GM19240 (cell line): ENCODE measurements around the gene CDH4.
"Not testable (repeated sequence)": the region's sequence is repeated elsewhere in the genome, so short reads cannot be mapped to it uniquely, and the experiment has no call there.

Source experiments
- DNase-seq: peaks from one replicate; pipeline ENCODE4 v3.0.0; 2011; ENCODE audit warnings: low spot score; ENCODE audit not compliant: insufficient read length

The CDH4 gene

DNA sequence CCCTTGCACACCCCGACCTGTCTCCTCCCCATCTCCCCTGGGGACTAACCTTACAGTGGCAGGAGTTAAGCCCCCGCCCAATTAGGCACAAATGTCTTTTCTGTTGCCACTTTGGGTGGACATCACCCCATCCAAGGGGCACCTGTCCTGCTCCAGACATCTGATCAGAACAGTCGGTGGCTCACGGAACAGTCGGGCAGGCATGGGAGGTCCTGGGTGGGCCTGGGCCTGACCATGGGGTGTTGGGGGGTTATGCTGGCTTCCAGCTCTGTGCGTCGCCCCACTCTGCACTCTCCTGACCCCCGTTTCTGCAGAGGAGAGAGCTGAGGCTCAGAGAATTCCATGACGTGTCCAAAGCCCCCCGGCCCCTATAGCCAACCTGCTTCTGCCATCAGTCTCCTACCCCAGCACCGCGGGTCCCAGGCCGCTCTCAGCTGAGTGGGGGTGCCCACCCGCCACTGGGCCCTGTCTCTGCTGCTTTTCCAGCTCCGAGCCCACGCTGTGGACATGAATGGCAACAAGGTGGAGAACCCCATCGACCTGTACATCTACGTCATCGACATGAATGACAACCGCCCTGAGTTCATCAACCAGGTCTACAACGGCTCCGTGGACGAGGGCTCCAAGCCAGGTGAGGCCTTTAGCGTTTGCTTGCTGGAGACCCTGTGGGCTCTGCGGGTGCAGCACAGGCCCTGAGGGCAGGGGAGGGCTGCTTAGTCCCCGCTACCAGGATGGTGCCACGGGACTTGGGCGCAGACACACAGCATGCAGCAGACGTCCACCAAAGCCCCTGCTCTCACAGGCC lies 600.4 kb downstream of the CDH4 start:
- DNase-seq, result no peak

DNA sequence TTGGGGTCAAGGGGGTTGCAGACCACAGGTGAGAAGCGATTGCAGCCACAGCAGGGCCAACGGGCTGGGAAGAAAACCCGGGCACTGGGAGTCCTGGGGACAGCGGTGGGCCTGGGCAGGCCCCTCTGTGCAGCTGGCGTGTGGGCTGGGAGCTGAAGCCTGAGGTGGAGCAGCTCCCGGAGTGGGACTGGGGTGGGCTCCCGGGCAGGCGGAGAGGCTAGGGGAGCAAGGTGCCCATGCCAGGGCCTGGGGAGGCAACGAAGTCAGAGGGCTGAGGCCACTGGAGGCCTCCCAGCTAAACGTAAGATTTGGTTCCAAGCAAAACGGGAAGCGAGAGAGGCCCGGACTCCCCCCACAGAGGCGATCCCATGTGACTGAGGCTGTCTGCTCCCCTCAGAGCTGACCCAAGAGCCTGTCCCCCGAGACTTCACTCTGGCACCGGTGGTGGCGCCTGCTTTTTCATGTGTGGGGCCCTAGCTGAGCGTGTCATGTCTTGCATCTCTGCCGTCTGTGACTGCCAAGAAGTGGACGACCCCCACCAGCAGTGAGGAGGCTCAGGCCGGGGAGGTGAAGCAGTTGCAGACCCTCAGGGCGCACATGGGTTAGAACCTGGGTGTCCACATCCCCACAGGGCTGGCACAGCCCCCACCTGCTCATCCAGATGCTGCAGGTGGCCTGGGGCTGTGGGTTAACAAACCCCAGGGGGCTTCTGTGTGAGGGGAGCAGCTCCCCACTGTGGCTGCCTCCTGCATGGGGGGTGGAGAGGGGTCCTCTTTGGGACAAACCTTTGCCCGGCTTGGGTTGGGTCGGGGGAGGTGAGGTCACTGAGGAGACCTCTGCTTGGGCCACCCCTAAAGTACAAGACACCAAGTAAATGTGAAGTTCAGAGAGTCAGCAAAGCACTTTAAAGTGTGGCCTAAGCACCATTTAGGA lies 601.3 kb downstream of the CDH4 start:
- no peak for DNase-seq

DNA sequence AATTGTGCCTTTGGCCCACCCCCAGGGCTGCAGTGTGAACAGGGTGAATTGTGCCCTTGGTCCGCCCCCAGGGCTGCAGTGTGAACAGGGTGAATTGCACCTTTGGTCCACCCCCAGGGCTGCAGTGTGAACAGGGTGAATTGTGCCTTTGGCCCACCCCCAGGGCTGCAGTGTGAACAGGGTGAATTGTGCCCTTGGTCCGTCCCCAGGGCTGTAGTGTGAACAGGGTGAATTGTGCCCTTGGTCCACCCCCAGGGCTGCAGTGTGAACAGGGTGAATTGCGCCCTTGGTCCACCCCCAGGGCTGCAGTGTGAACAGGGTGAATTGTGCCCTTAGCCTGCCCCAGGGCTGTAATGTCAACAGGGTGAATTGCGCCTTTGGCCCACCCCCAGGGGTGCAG lies 602.5 kb downstream of the CDH4 start:
- DNase-seq, result not testable (repeated sequence)

DNA sequence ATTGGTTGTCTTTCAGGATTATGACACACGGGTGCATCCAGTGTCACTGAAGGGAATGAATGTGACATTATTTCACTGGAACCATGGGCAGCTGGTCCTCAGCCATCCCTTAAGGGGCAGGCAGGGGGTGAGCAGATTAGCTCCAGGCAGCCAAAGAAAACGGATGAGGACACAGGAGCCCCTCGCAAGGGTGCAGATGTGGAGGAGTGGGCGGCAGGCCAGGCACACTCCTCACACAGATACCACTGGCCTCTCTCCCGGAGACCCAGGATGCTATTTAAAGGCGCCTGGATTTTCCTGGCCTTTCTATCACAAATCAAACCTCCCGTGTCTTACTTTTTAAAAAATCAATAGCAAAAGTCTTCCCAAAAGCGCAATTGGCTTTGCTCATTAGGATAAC lies 603.2 kb downstream of the CDH4 start:
- no peak for DNase-seq

DNA sequence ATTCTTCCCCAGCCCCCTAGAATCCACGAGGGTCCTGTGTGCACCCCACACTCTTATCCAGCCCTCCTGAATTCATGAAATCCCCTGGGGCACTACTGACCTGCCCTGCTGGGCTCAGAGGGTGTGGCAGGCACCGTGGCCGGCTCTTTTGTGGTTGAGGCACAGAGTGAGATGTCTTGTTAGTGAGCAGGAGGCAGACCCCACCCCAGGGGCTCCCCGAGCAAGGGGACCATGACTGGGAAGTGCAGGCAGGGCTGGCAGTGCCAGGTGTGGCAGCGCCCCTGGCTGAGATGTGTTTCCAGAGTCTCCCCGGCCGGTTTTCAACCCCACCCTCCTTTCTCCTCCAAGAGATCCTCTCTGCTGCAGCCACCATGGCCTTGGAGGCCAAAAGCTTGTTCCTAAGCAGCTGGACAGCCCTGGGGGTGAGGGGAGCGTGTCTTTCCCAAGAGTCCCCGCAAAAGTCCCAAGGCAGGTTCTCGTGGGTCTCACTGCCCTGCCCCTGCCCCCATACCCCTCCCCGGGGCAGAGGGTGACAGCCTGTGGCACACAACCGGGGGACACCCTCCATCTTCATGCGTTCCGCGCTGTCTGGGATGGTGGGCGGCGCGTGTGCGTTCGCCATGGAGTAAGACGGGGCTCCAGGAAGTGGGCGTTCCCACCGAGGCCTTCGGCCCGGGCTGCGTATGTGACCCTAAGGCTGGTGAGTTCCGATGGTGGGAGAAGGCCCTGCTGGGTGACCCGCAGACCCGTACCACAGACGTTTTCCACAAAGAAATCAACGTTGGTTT lies 604.8 kb downstream of the CDH4 start:
- no peak for DNase-seq

DNA sequence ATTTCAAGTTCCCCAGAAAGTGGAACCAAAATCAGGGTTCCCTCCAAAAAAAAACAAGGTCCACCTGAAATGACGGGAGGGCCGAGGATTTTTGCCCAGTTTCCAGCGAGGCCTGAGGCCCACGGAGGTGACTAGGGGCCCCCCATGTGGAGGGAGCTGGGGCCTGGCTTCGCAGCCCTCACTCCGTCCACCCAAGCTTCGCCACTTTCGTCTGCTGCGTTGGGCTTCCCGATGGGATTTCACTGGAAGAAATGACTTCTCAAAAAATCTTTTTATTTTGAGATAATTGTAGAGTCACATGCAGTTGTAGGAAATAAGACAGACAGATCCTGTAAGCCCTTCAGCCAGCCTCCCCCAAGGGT lies 605.3 kb downstream of the CDH4 start:
- DNase-seq, result no peak

DNA sequence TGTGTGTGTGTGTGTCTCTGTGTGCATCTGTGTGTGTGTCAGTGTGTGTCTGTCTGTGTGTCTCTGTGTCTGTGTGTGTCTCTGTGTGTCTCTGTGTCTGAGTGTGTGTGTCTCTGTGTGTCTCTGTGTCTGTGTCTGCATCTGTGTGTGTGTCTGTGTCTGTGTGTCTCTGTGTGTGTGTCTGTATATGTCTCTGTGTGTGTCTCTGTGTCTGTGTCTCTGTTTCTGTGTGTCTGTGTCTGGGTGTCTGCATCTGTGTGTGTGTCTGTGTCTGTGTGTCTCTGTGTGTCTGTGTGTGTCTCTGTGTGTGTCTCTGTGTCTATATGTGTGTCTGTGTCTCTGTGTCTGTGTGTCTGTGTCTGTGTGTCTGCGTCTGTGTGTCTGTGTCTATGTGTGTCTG lies 605.8 kb downstream of the CDH4 start:
- no peak for DNase-seq

DNA sequence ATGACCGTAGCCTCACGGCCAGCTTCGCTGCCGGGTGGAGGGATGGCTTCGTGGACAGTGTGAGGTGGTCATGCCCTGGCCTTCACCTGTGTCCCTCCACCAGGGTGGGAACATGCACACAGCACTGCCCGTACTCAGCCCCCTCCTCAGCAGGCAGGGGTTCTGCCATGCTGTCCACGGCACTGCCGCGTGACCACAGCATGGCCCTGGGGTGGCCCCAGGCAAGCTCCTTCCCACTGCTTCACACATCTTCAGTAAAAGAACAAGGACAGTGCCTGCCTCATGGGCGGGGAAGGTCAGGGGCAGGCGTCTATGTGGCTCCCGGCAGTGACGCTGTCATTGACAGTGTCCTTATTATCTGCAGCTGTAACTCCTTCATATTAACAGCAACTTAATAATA lies 607.7 kb downstream of the CDH4 start:
- DNase-seq, result no peak

DNA sequence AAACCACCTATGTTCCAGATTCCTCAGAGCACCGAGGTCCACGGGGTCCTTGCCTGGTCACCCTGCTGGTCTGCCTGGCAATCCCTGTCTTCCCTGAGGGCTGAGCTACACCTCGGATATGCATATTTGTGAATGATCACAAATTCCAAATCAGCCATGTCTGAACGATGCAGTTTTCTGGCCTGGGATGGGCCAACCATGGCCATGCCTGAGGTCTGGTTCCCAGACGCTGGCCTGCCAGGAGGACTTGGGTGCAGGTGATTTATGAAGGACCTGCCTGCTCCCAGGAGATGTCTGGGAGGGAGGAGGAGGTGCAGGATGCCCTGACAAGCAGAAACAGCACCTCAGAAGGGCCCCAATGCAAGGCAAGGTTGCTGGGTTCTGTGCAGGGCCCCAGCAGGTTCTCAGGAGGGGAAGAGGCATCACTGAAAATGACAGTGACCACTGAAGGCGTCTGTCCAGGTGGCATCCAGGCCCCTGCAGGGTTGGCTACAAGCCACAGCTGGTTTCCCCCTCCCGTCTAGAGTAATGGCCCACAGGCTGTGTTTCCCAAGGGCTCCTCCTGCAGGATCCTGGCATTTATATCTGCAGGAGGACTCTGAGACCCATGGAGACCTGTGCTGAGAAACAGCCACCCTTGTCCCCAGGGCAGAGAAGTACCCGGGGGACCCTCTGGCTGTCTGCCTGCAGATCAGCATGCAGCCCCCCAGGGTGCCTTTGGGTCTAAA lies 608.4 kb downstream of the CDH4 start:
- no peak for DNase-seq

DNA sequence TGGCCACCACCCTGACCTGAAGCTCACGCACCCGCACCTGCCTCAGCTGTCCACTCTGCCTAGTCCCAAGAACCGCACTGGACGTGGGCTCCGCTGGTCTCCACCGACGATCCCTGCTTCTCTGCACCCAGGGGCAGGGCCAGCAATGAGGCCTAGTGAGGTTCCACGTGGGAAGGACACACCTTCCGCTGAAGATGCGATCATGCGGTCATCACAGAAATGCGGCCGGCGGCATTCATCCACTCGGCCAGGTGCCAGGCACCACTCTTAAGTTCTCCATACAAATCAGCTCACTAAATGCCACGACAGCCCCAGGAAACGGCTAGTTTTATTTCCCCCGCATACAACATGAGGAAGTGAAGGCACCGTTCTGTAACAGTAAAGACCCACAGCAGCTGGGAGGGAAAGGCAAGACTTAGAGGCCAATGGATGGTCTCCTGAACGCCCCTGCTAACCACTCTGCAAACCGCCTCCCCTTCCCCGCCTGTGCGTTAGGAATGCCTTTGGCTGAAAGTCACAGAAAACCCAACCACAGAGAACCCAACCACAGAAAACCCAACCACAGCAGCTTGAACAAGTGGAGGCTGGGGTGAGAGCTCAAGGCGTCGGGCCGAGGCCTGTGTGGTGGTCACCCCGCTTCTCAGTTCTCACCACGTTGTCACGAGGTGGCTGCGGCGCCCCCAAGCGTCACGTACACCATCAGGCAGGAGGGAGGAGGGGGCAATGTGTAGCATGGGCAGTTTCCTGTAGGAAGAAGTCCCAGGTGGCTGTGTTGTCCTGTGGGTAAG lies 609.2 kb downstream of the CDH4 start:
- no peak for DNase-seq

DNA sequence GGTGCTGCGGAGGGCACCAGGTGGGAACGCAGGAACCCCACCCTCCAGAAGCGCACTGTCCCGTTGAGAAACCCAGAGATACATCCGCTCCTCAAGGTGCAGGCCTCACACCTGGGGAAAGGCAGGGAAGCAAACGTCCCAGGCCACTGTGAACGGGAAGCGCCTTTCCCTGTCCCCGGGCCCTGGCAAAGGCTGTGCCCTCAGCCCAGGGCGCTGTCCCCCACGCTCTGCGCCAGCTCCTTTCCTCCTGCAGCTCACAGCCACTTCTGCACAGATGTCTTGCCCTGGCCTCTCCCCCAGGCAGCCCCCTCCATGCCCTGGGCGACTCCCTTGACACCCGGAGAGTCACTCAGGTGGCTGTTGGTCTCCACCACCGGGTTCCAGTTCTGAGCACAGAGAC lies 609.8 kb downstream of the CDH4 start:
- no peak for DNase-seq

DNA sequence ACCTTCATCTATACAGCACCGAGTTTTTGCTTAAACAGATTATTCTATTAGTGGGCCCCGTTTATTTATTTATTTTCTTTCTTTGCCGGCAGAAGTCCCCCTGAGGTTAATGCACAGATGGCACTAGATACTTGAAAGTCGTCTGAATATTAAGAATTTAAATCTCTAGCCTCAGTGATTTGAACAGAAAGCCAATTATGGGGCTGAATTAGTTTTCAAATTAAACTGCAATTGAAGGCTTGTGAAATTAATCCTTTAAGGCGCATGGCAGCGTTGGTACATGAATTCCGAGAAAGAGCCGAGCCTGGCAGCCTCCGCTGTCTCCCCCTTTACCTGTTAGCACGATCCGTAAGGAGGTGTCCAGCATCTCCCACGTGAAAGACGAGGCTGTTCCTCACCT lies 610.8 kb downstream of the CDH4 start:
- no peak for DNase-seq

DNA sequence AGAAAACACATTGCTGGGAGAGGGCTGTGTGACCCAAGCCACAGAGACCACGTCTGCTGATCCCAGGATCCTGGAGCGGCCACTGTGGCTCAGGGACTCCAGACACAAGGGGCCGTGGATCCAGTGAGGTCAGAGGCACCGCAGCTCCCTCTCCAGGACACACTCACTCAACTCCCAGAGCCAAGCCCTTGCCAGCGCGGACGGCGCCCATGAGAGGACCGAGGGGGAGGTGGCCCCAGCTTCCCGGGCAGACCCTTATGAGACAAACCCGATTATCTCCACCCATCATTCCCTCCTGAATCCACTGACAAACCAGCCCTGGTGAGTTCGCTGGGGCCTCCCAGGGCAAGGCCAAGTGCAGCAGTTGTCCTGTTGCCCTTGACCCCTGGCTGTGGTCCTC lies 612.4 kb downstream of the CDH4 start:
- no peak for DNase-seq

DNA sequence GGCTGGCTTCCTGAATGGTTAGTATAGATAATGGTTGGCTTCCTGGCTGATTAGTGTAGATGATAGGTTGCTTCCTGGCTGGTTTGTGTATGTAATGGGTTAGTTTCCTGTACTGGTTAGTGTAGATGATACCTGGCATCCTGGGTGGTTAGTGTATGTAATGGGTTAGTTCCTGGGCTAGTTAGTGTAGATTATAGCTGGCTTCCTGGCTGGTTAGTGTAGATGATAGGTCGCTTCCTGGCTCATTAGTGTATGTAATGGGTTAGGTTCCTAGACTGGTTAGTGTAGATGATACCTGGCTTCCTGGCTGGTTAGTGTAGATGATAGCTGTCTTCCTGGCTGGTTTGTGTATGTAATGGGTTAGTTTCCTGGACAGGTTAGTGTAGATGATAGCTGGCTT lies 613.3 kb downstream of the CDH4 start:
- no peak for DNase-seq

DNA sequence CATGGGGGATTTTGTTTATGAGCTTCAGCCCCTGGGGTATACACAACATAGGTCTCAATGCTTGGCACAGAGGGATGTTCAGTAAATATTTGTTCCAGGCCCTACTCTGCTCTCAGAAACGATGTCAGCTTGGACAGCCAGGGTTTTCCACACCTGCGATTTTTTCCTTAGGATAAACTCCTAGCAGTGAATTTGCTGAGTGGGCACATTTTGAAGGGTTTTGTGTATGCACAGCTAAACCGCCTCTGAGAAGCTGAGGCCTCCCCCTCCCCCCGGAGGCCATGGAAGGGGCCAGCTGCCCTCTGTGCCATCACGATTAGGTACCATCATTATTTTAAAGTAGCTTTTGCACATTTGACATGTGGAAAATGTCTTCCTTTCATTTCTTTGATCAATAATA lies 614.1 kb downstream of the CDH4 start:
- DNase-seq, result no peak

DNA sequence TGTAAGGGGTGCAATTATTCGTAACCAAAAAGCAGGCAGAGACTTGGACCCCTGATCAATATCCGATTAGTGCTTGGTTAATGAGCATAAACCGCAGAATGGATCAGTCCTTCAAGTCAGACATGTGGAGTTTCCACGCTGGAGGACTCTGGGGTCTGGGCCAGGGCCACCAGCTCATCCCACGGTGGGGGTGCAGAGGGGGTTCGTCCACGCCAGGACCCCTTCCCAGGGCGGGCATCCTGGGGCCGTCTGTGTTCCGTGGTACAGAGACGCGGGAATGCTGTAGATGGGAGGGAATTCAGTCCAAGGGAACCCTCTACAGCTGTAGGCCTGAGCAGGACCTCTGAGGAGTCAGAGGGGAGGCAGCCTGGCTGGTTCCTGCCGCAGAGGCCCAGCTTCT lies 615.9 kb downstream of the CDH4 start:
- DNase-seq, result no peak

DNA sequence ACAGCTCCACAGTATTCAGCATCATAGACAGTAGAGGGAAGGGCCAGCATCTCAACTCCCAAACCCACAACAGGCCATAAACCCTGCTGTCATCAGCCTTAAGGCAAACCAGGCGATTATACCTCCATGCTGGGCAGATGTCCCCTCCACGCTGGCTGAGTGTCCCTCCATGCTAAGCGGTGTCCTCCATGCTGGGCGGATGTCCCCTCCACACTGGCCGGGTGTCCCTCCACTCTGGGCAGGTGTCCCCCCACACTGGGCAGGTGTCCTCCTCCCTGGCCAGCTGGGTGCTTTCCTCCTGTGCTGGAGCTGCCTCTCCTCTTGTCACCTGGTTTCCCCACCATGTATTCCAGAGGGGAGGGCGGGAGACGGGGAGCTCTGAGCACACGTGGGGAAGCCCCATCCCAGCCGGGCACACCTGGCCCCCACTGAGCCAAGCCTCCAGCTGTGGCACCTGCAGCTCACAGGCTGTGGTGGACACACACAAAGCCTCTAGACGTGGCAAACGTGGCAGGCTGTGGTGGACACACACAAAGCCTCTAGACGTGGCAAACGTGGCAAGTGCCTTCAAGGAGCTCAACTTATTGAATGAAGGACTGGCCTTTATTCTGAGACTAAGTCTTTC lies 616.5 kb downstream of the CDH4 start:
- no peak for DNase-seq

DNA sequence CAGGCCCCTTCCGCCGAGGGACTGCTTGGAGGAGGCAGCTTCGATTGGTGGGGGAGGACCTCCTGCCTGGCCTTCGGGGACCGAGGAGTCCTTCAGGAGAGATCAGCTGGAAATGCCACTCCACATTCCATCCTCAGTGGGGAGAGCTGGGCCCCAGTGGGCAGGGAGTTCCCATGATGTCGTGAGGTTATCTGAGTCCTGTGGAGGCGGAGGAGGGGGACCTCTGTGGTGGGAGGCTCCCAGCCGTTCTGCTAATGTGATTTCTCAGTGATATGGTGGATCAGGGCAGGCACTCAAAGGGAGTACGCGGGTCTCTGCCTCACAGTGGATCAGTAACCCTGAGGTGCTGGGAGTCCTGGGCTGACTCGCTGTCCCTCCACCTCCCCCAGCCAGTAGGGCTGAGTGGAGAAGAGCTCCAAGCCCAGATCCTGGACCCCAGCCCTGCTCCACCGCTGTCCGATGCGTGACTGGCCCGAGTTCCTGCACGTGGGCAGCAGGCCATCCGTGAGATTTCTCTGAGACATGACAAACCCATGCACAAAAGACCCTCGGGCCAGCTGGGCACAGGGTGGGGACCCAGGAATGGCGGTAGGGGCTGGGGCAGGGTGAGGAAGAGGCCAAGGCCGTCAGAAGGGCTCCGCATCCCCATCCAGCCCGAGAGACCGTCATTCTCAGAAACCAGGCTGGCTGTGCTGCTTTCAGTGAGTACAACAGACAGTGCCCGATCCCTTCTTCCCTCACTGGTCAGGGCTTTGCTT lies 617.9 kb downstream of the CDH4 start:
- no peak for DNase-seq

DNA sequence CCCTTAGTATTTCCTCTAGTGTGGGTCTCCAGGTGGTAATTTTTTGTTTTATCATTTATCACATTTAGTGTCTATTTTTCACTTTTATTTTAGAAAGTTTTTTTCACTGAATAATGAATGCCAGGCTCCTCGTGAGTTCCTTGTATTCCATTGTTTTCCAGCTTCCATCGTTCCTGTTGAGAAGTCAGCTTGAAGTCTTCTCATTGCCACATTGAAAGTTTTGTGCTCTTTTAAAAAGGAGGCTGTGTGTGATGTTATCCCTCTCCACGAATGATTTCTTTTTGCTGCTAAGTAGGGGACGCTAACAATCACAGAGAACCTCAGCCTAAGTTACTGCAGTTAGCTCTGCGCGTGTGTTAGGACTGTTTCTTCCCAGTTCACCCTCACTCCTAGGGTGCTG lies 619.1 kb downstream of the CDH4 start:
- no peak for DNase-seq
